ENCODE results near the gene COL8A1. TPM values are rescaled to one million over a fixed set of nuclear protein-coding genes. Genes with fewer than 3 reads are reported as not detected.

COL8A1 gene
- total RNA-seq, 1 donor from 2014 or later: 3.9 TPM

DNA sequence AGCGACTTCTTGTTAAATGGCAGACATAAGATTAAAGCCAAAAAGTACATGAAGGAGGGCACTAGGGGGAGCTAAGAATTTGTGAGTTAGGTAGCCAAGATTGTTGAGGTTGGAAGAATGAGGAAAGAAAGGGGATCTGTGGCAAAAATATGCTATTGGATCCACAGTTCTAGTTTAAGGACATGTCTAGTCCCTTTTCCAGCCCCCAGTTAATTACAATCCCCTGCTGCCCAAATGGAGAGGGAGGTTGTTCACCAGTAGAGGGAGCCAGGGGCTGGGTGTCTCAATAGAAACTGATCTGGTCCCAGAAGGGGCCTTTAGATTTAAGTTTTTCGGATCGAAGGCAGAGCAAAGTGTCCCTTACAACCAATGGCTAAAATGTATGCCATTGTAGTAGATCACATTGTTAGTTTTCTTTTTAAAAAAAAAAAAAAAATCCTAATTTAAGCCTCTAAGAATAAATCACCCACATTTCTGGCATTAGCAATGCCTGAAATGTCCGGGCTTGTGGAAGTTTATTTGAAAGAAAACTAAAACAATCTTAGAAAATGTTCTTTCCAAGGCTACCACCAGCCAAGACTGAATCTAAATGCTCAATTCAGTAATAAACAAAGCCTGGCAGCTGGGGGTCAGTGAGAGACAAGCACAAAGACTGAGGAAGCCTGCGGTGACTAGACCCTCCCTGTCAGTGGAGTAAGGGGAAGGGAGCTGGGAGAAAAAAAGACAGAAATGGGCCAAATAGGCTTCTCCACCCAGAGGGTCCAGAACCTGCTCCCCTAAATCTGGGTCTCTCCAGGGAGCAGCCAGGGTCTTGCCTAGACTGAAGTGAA lies 7.1 kb downstream of the COL8A1 start:
- H3K36me3 ChIP-seq (ENCODE audit: control insufficient read depth, insufficient read depth, low read length): no peaks in the 10 kb centered on the region
- FAIRE-seq: no peak
- peak; percentile 59 for DNase-seq (ENCODE audit: low read depth)
- TF ChIP-seq CTCF (IDR thresholded peaks at IDR 0.05; ENCODE audit: insufficient read depth, low read length, severe bottlenecking): peak; percentile 71
- no peak overlapping the region for H3K4me3 ChIP-seq (ENCODE audit: low read depth, low read length)
- no peaks in the 10 kb centered on the region for H3K27me3 ChIP-seq (ENCODE audit: control insufficient read depth, insufficient read depth, low read length)

- no peak overlapping the region for H3K4me3 ChIP-seq (ENCODE audit: low read depth, low read length)
- H3K36me3 ChIP-seq (ENCODE audit: control insufficient read depth, insufficient read depth, low read length): no peaks in the 10 kb centered on the region
- TF ChIP-seq CTCF (IDR thresholded peaks at IDR 0.05; ENCODE audit: insufficient read depth, low read length, severe bottlenecking): no peak
- DNase-seq (ENCODE audit: low read depth): peak; percentile 76
- no peak for FAIRE-seq
- no peaks in the 10 kb centered on the region for H3K27me3 ChIP-seq (ENCODE audit: control insufficient read depth, insufficient read depth, low read length)
Measured at GRCh38 chr3:99646107-99646435, 7.7 kb downstream of the COL8A1 start.

DNA sequence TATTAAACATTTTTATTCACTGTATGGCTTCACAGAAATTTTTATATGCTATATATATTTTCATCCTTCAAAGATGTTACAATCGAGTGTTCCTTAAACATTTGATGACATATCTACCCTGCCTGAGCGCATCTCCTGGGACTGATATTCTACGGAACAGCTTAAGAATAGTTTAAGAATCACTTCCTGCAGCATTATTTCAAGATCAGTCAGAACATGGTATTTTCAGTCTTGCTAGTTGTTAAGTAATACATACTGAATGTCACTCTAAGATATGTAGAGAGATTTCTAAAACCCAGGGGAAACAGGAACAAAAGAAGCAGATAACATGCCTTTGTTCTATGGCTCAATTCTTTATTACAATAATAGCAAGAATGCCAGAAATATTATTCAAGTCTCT lies 8.7 kb downstream of the COL8A1 start:
- DNase-seq (ENCODE audit: low read depth) (peak; percentile 41), FAIRE-seq (no peak)
- Histone ChIP-seq H3K4me3 (ENCODE audit: low read depth, low read length) (no peak overlapping the region), H3K36me3 (ENCODE audit: control insufficient read depth, insufficient read depth, low read length) (no peaks in the 10 kb centered on the region), H3K27me3 (ENCODE audit: control insufficient read depth, insufficient read depth, low read length) (no peaks in the 10 kb centered on the region)
- TF ChIP-seq CTCF (IDR thresholded peaks at IDR 0.05; ENCODE audit: insufficient read depth, low read length, severe bottlenecking): no peak

DNA sequence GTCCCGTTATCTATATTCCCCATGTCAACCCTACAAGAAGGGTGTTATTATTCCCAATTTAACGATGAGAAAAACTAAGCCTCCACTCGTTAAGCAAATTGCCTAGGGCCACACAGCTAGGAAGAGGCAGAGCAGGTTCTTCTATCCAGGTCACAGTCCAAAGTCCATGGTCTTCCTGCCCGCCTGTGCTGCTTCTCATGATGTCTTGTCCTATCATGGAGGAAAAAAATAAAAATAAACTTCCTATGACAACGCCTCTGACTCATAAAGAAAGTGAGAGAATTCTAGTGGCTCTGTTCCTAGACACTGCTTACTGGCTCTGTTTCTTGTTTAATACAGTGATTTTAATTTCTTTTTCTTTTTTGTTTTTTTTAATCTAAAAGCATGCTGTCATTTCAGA lies 9.7 kb downstream of the COL8A1 start:
- no peaks in the 10 kb centered on the region for H3K36me3 ChIP-seq (ENCODE audit: control insufficient read depth, insufficient read depth, low read length)
- no peaks in the 10 kb centered on the region for H3K27me3 ChIP-seq (ENCODE audit: control insufficient read depth, insufficient read depth, low read length)
- FAIRE-seq: no peak
- peak; percentile 61 for DNase-seq (ENCODE audit: low read depth)
- no peak for TF ChIP-seq CTCF (IDR thresholded peaks at IDR 0.05; ENCODE audit: insufficient read depth, low read length, severe bottlenecking)
- H3K4me3 ChIP-seq (ENCODE audit: low read depth, low read length): no peak overlapping the region

DNA sequence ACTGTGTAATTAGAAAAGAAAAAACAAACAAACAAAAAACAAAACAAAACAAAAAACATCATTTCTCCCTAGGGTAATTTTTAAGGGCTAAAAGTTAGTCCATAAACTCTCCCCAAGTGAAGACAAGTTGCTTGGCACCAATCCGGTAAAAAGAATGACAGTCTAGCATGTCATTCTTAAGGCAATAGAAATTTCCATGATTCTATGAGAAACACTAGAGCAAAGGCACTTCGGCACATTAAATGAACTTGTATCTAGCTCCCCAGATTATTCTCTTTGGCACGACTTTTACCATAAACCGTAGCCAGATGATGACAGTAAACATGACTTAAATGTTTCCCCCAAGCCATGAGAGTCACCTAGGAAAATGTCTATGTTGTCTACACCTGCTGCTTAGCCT lies 10.1 kb downstream of the COL8A1 start:
- H3K27me3 ChIP-seq (ENCODE audit: control insufficient read depth, insufficient read depth, low read length): no peaks in the 10 kb centered on the region
- FAIRE-seq (no peak), DNase-seq (ENCODE audit: low read depth) (no peak)
- no peaks in the 10 kb centered on the region for H3K36me3 ChIP-seq (ENCODE audit: control insufficient read depth, insufficient read depth, low read length)
- no peak overlapping the region for H3K4me3 ChIP-seq (ENCODE audit: low read depth, low read length)
- no peak for TF ChIP-seq CTCF (IDR thresholded peaks at IDR 0.05; ENCODE audit: insufficient read depth, low read length, severe bottlenecking)

GRCh38 chr3:99651531-99651930 lies 13.1 kb downstream of the COL8A1 start:
- Histone ChIP-seq H3K36me3 (ENCODE audit: control insufficient read depth, insufficient read depth, low read length) (no peaks in the 10 kb centered on the region), H3K4me3 (ENCODE audit: low read depth, low read length) (no peak overlapping the region), H3K27me3 (ENCODE audit: control insufficient read depth, insufficient read depth, low read length) (no peaks in the 10 kb centered on the region)
- TF ChIP-seq CTCF (IDR thresholded peaks at IDR 0.05; ENCODE audit: insufficient read depth, low read length, severe bottlenecking): no peak
- no peak for DNase-seq (ENCODE audit: low read depth)
- no peak for FAIRE-seq
